Measurements from ENCODE around the gene RIOK2.

GRCh38 chr5:97229196-97229595 is 46.1 kb upstream of the RIOK2 start:
- TF ChIP-seq REST (IDR thresholded peaks at IDR 0.05; ENCODE audit: insufficient read depth in 1 of 2, low read depth in 2 of 2, low read length in 2 of 2) (no peak), POLR2AphosphoS5 (IDR thresholded peaks at IDR 0.05; ENCODE audit: low read depth, low read length) (no peak), TAF1 (IDR thresholded peaks at IDR 0.05; ENCODE audit: borderline replicate concordance, insufficient read depth, low read length) (no peak), FOXP2 (optimal IDR thresholded peaks at IDR 0.05; ENCODE audit: borderline replicate concordance, extremely low read depth, extremely low read length, insufficient read depth) (no peak), SIN3A (IDR thresholded peaks at IDR 0.05; ENCODE audit: borderline replicate concordance, insufficient read depth, low read length) (no peak)

Data from PFSK-1 (cell line).